ENCODE measurements around the gene GNB2. TPM values are rescaled to one million over a fixed set of nuclear protein-coding genes. Genes with fewer than 3 reads are reported as not detected.

GNB2 gene
- total and polyA plus RNA-seq, 2 of the 13 experiments (the other 11 are each of a cell fraction or from before 2014, with no cell fraction given) = 48.3 to 67.1 TPM

DNA sequence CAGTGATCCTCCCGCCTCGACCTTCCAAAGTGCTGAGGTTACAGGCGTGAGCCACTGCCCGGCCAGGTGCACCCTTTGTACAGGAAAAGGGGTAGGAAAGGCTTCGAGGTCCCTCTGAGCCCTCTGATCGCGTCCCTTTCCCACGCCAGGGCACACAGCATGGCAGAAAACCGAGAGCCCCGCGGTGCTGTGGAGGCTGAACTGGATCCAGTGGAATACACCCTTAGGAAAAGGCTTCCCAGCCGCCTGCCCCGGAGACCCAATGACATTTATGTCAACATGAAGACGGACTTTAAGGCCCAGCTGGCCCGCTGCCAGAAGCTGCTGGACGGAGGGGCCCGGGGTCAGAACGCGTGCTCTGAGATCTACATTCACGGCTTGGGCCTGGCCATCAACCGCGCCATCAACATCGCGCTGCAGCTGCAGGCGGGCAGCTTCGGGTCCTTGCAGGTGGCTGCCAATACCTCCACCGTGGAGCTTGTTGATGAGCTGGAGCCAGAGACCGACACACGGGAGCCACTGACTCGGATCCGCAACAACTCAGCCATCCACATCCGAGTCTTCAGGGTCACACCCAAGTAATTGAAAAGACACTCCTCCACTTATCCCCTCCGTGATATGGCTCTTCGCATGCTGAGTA, 33.3 kb downstream of the GNB2 start (continued):
- no peak for TF ChIP-seq NR3C1 (CRISPR knock-in tag; IDR thresholded peaks at IDR 0.05)
- TF ChIP-seq ZNF441 (CRISPR knock-in tag; IDR thresholded peaks at IDR 0.05; ENCODE audit: borderline replicate concordance) = no peak; the same call in 1 of the 2 replicates
- no peak for TF ChIP-seq NFE2L1 (CRISPR knock-in tag; IDR thresholded peaks at IDR 0.05; ENCODE audit: borderline replicate concordance)
- TF ChIP-seq SOX13 (IDR thresholded peaks at IDR 0.05) = no peak
- no peak for TF ChIP-seq SOX13 (CRISPR knock-in tag; conservative IDR thresholded peaks at IDR 0.05 in 1 of 2, IDR thresholded peaks at IDR 0.05 in 1 of 2)
- TF ChIP-seq ZNF460 (CRISPR knock-in tag; IDR thresholded peaks at IDR 0.05; ENCODE audit: borderline replicate concordance) = no peak; the same call in 1 of the 2 replicates
- TF ChIP-seq ZNF24 (IDR thresholded peaks at IDR 0.05) = no peak
- TF ChIP-seq ZNF329 (CRISPR knock-in tag; IDR thresholded peaks at IDR 0.05; ENCODE audit: low read depth) = no peak
- TF ChIP-seq ZNF350 (CRISPR knock-in tag; IDR thresholded peaks at IDR 0.05; ENCODE audit: borderline replicate concordance, low read depth) = 0 out of 2 replicates have a peak, but pooled peaks have one; percentile 38
- no peak for TF ChIP-seq SIN3B (IDR thresholded peaks at IDR 0.05; ENCODE audit: low read length)
- TF ChIP-seq XRCC5 (optimal IDR thresholded peaks at IDR 0.05; ENCODE audit: low read length) = no peak
- TF ChIP-seq FIP1L1 (IDR thresholded peaks at IDR 0.05; ENCODE audit: borderline replicate concordance, insufficient read depth, low read depth, low read length) = no peak
- no peak for TF ChIP-seq ZNF562 (CRISPR knock-in tag; IDR thresholded peaks at IDR 0.05; ENCODE audit: borderline replicate concordance)
- TF ChIP-seq ZNF672 (CRISPR knock-in tag; IDR thresholded peaks at IDR 0.05) = no peak
- TF ChIP-seq, protein P1, sequence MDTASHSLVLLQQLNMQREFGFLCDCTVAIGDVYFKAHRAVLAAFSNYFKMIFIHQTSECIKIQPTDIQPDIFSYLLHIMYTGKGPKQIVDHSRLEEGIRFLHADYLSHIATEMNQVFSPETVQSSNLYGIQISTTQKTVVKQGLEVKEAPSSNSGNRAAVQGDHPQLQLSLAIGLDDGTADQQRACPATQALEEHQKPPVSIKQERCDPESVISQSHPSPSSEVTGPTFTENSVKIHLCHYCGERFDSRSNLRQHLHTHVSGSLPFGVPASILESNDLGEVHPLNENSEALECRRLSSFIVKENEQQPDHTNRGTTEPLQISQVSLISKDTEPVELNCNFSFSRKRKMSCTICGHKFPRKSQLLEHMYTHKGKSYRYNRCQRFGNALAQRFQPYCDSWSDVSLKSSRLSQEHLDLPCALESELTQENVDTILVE (CRISPR knock-in tag; IDR thresholded peaks at IDR 0.05) = no peak
- TF ChIP-seq, protein P2, sequence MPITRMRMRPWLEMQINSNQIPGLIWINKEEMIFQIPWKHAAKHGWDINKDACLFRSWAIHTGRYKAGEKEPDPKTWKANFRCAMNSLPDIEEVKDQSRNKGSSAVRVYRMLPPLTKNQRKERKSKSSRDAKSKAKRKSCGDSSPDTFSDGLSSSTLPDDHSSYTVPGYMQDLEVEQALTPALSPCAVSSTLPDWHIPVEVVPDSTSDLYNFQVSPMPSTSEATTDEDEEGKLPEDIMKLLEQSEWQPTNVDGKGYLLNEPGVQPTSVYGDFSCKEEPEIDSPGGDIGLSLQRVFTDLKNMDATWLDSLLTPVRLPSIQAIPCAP (CRISPR knock-in tag; IDR thresholded peaks at IDR 0.05; ENCODE audit: low read depth) = no peak
- TF ChIP-seq SALL1 (CRISPR knock-in tag; IDR thresholded peaks at IDR 0.05) = peak; percentile 71
- TF ChIP-seq ZSCAN12 (CRISPR knock-in tag; IDR thresholded peaks at IDR 0.05) = no peak
- TF ChIP-seq, protein P3, sequence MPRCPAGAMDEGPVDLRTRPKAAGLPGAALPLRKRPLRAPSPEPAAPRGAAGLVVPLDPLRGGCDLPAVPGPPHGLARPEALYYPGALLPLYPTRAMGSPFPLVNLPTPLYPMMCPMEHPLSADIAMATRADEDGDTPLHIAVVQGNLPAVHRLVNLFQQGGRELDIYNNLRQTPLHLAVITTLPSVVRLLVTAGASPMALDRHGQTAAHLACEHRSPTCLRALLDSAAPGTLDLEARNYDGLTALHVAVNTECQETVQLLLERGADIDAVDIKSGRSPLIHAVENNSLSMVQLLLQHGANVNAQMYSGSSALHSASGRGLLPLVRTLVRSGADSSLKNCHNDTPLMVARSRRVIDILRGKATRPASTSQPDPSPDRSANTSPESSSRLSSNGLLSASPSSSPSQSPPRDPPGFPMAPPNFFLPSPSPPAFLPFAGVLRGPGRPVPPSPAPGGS (CRISPR knock-in tag; IDR thresholded peaks at IDR 0.05) = no peak
- TF ChIP-seq, protein P4, sequence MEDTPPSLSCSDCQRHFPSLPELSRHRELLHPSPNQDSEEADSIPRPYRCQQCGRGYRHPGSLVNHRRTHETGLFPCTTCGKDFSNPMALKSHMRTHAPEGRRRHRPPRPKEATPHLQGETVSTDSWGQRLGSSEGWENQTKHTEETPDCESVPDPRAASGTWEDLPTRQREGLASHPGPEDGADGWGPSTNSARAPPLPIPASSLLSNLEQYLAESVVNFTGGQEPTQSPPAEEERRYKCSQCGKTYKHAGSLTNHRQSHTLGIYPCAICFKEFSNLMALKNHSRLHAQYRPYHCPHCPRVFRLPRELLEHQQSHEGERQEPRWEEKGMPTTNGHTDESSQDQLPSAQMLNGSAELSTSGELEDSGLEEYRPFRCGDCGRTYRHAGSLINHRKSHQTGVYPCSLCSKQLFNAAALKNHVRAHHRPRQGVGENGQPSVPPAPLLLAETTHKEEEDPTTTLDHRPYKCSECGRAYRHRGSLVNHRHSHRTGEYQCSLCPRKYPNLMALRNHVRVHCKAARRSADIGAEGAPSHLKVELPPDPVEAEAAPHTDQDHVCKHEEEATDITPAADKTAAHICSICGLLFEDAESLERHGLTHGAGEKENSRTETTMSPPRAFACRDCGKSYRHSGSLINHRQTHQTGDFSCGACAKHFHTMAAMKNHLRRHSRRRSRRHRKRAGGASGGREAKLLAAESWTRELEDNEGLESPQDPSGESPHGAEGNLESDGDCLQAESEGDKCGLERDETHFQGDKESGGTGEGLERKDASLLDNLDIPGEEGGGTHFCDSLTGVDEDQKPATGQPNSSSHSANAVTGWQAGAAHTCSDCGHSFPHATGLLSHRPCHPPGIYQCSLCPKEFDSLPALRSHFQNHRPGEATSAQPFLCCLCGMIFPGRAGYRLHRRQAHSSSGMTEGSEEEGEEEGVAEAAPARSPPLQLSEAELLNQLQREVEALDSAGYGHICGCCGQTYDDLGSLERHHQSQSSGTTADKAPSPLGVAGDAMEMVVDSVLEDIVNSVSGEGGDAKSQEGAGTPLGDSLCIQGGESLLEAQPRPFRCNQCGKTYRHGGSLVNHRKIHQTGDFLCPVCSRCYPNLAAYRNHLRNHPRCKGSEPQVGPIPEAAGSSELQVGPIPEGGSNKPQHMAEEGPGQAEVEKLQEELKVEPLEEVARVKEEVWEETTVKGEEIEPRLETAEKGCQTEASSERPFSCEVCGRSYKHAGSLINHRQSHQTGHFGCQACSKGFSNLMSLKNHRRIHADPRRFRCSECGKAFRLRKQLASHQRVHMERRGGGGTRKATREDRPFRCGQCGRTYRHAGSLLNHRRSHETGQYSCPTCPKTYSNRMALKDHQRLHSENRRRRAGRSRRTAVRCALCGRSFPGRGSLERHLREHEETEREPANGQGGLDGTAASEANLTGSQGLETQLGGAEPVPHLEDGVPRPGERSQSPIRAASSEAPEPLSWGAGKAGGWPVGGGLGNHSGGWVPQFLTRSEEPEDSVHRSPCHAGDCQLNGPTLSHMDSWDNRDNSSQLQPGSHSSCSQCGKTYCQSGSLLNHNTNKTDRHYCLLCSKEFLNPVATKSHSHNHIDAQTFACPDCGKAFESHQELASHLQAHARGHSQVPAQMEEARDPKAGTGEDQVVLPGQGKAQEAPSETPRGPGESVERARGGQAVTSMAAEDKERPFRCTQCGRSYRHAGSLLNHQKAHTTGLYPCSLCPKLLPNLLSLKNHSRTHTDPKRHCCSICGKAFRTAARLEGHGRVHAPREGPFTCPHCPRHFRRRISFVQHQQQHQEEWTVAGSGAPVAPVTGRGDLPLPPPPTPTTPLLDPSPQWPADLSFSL (CRISPR knock-in tag; IDR thresholded peaks at IDR 0.05) = no peak
- no peak for TF ChIP-seq SRSF4 (IDR thresholded peaks at IDR 0.05; ENCODE audit: low read depth, low read length, poor library complexity, severe bottlenecking)
